IMR-90 (cell line): ENCODE data around the gene CCDC69. TPM values are rescaled to one million over a fixed set of nuclear protein-coding genes. Genes with fewer than 3 reads are reported as not detected.

Experiments
- ATAC-seq: fragments of 200-7000 bp; cut with Tn5 transposase; 2 replicates; pipeline ENCODE4 v1.9.1; 2020; ENCODE audit warnings: low read depth, mild to moderate bottlenecking, moderate library complexity
- BruUV-seq: library from RNA; stranded (reverse); fragments of 400-500 nt; replicated peaks from 2 replicates; lab custom pipeline; 2021; lab: Mats Ljungman, UMichigan
- CTCF ChIA-PET: fragments of 300-600 bp; formaldehyde crosslinking; extraction: SDS; loops from one replicate; lab custom pipeline; 2021; ENCODE audit warnings: antibody characterized with exemption; lab: Yijun Ruan, JAX
- POLR2A ChIA-PET: fragments of 300-600 bp; sonication (Branson Sonifier 250); formaldehyde crosslinking; loops from one replicate; lab custom pipeline; 2022; ENCODE audit warnings: antibody characterized with exemption; ENCODE audit not compliant: unreplicated experiment; lab: Charles Lee
- DNase-seq: peaks from one replicate; pipeline ENCODE4 v3.0.0; 2013
- H2AFZ ChIP-seq: replicated peaks from 2 replicates; pipeline ENCODE3; 2013; ENCODE audit warnings: low read length, mild to moderate bottlenecking; ENCODE audit not compliant: poor library complexity
- H2AK5ac ChIP-seq: 2 replicates; pipeline ENCODE4 v1.6.1; 2013; ENCODE audit warnings: low read depth, low read length, inconsistent platforms
- H2AK9ac ChIP-seq: replicated peaks from 2 replicates; pipeline ENCODE3; 2013; ENCODE audit warnings: mild to moderate bottlenecking, low read depth, low read length, moderate library complexity; ENCODE audit not compliant: poor library complexity
- H2BK120ac ChIP-seq: 2 replicates; pipeline ENCODE4 v1.6.1; 2013; ENCODE audit warnings: low read depth, low read length, inconsistent platforms
- H2BK15ac ChIP-seq: 3 replicates; pipeline ENCODE4 v1.6.1; 2013; ENCODE audit warnings: low read depth, low read length, inconsistent platforms
- H2BK20ac ChIP-seq: 2 replicates; pipeline ENCODE4 v1.6.1; 2013; ENCODE audit warnings: low read depth, mild to moderate bottlenecking, inconsistent platforms, low read length, moderate library complexity
- H2BK5ac ChIP-seq: 2 replicates; pipeline ENCODE4 v1.6.1; 2013; ENCODE audit warnings: mild to moderate bottlenecking, low read depth, low read length, inconsistent platforms; ENCODE audit not compliant: poor library complexity, severe bottlenecking
- H3K14ac ChIP-seq: replicated peaks from 2 replicates; pipeline ENCODE4 v1.6.1; 2013; ENCODE audit warnings: low read depth, low read length, inconsistent platforms
- H3K18ac ChIP-seq: 2 replicates; pipeline ENCODE4 v1.6.1; 2013; ENCODE audit warnings: low read depth, low read length, control low read depth
- H3K23ac ChIP-seq: 2 replicates; pipeline ENCODE4 v1.6.1; 2013; ENCODE audit warnings: low read depth, low read length, inconsistent platforms
- H3K27ac ChIP-seq: 2 replicates; pipeline ENCODE4 v1.5.1; 2013; ENCODE audit warnings: mild to moderate bottlenecking, control low read depth, low read length; ENCODE audit not compliant: insufficient read depth
- H3K27me3 ChIP-seq: 2 replicates; pipeline ENCODE4 v1.6.1; 2013; ENCODE audit warnings: low read length; ENCODE audit not compliant: control insufficient read depth, insufficient read depth
- H3K36me3 ChIP-seq: 2 replicates; pipeline ENCODE4 v1.6.1; 2013; ENCODE audit warnings: low read length, mixed read lengths; ENCODE audit not compliant: control insufficient read depth, insufficient read depth
- H3K4ac ChIP-seq: 2 replicates; pipeline ENCODE4 v1.6.1; 2013; ENCODE audit warnings: low read depth, low read length, inconsistent platforms
- H3K4me1 ChIP-seq: 2 replicates; pipeline ENCODE4 v1.6.1; 2013; ENCODE audit warnings: low read length, mixed read lengths; ENCODE audit not compliant: control insufficient read depth, insufficient read depth
- H3K4me2 ChIP-seq: 2 replicates; pipeline ENCODE4 v1.6.1; 2013; ENCODE audit warnings: low read depth, mild to moderate bottlenecking, control low read depth, low read length, moderate library complexity
- H3K4me3 ChIP-seq: 2 replicates; pipeline ENCODE4 v1.5.1; 2013; ENCODE audit warnings: low read depth, mild to moderate bottlenecking, control low read depth, low read length, moderate library complexity; ENCODE audit not compliant: insufficient read depth
- H3K56ac ChIP-seq: 2 replicates; pipeline ENCODE4 v1.6.1; 2013; ENCODE audit warnings: low read length, inconsistent platforms; ENCODE audit not compliant: insufficient read depth; ENCODE audit errors: extremely low read depth
- H3K79me1 ChIP-seq, 2 experiments: 2 replicates each; pipeline ENCODE4 v1.6.1; 2013; ENCODE audit warnings: low read length in 2 of 2, inconsistent platforms in 1 of 2, low read depth in 1 of 2
- H3K9ac ChIP-seq: 2 replicates; pipeline ENCODE4 v1.6.1; 2013; ENCODE audit warnings: low read depth, low read length, control low read depth
- H3K9me1 ChIP-seq: 2 replicates; pipeline ENCODE4 v1.6.1; 2013; ENCODE audit warnings: low read length, inconsistent platforms; ENCODE audit not compliant: insufficient read depth
- H3K9me3 ChIP-seq: 2 replicates; pipeline ENCODE4 v1.6.1; 2013; ENCODE audit warnings: low read length; ENCODE audit not compliant: control insufficient read depth, insufficient read depth
- H4K20me1 ChIP-seq: 2 replicates; pipeline ENCODE4 v1.6.1; 2013; ENCODE audit warnings: low read length, inconsistent platforms; ENCODE audit not compliant: insufficient read depth
- H4K5ac ChIP-seq: 2 replicates; pipeline ENCODE4 v1.6.1; 2013; ENCODE audit warnings: mild to moderate bottlenecking, low read depth, low read length, control low read depth
- H4K8ac ChIP-seq, 2 experiments: 2 replicates each; pipeline ENCODE4 v1.6.1; 2013; ENCODE audit warnings: low read depth in 2 of 2, low read length in 2 of 2, control low read depth in 1 of 2, inconsistent platforms in 1 of 2
- H4K91ac ChIP-seq: 2 replicates; pipeline ENCODE4 v1.6.1; 2013; ENCODE audit warnings: low read depth, low read length, inconsistent platforms; ENCODE audit not compliant: insufficient read depth
- BHLHE40 ChIP-seq: fragments of 150-350 bp; IDR thresholded peaks from 2 replicates; pipeline ENCODE4 v1.6.1; 2016; ENCODE audit warnings: mild to moderate bottlenecking, low read depth, low read length
- CEBPB ChIP-seq: IDR thresholded peaks from 2 replicates; pipeline ENCODE4 v1.6.1; 2012; ENCODE audit warnings: low read depth, low read length, improper control_type of control experiment
- CHD1 ChIP-seq: IDR thresholded peaks from 2 replicates; pipeline ENCODE4 v1.6.1; 2012; ENCODE audit warnings: low read depth, low read length, improper control_type of control experiment
- FOS ChIP-seq: fragments of 150-350 bp; IDR thresholded peaks from 2 replicates; pipeline ENCODE4 v1.6.1; 2016; ENCODE audit warnings: low read depth, low read length
- MAFK ChIP-seq: IDR thresholded peaks from 2 replicates; pipeline ENCODE4 v1.6.1; 2012; ENCODE audit warnings: low read depth, low read length, improper control_type of control experiment
- MAZ ChIP-seq: IDR thresholded peaks from 2 replicates; pipeline ENCODE4 v1.6.1; 2012; ENCODE audit warnings: low read depth, mild to moderate bottlenecking, low read length, improper control_type of control experiment, moderate library complexity, borderline replicate concordance
- MXI1 ChIP-seq: IDR thresholded peaks from 2 replicates; pipeline ENCODE4 v1.6.1; 2012; ENCODE audit warnings: low read depth, mild to moderate bottlenecking, low read length, moderate library complexity, borderline replicate concordance
- NFE2L2 ChIP-seq: fragments of 150-350 bp; IDR thresholded peaks from 2 replicates; pipeline ENCODE4 v1.6.1; 2016; ENCODE audit warnings: low read depth, mild to moderate bottlenecking, low read length
- POLR2A ChIP-seq: IDR thresholded peaks from 2 replicates; pipeline ENCODE4 v1.6.1; 2012; ENCODE audit warnings: mild to moderate bottlenecking, low read depth, low read length
- RAD21 ChIP-seq: IDR thresholded peaks from 2 replicates; pipeline ENCODE4 v1.6.1; 2012; ENCODE audit warnings: low read length, improper control_type of control experiment
- RCOR1 ChIP-seq: IDR thresholded peaks from 2 replicates; pipeline ENCODE4 v1.6.1; 2012; ENCODE audit warnings: mild to moderate bottlenecking, low read length, improper control_type of control experiment; ENCODE audit not compliant: insufficient replicate concordance
- RFX5 ChIP-seq: IDR thresholded peaks from 2 replicates; pipeline ENCODE4 v1.8.0; 2012; ENCODE audit warnings: low read depth, mild to moderate bottlenecking, low read length, moderate library complexity
- SMC3 ChIP-seq: fragments of 150-350 bp; IDR thresholded peaks from 2 replicates; pipeline ENCODE4 v1.6.1; 2016; ENCODE audit warnings: low read depth, mild to moderate bottlenecking, antibody characterized with exemption, low read length, moderate library complexity
- WGBS, 2 experiments: methylation state at CpG; one replicate each; pipeline versions ENCODE4 v1.1.5 to v1.1.7; 2013; ENCODE audit warnings: missing lambda C conversion rate in 2 of 2; ENCODE audit not compliant: insufficient read length in 1 of 2; ENCODE audit errors: extremely low coverage in 2 of 2; 5-methylcytosine and 5-hydroxymethylcytosine counted together
- dilution Hi-C: fragments of 300-500 bp; cut with HindIII; formaldehyde crosslinking; loops from one replicate; pipeline ENCODE4 v1.14.3; 2018; ENCODE audit warnings: low sequenced_read_pairs; ENCODE audit not compliant: unreplicated experiment
- in situ Hi-C: fragments of 300-500 bp; cut with MboI; formaldehyde crosslinking; loops from 3 replicates; pipeline ENCODE4 v1.14.3; 2019; ENCODE audit warnings: low sequenced_read_pairs, inconsistent platforms, mixed read lengths
- intact Hi-C: fragments of 100-400 bp; cut with micrococcal nuclease; formaldehyde crosslinking; loops from 2 replicates; pipeline ENCODE4 v1.10.0; 2022
- polyA plus RNA-seq, 3 experiments: library from polyadenylated mRNA; depleted of rRNA; stranded (reverse); fragments of >200 nt; gene quantifications; 2 replicates each; pipeline ENCODE4 v1.2.3, GENCODE V29; 2012; ENCODE audit warnings: low replicate concordance in 1 of 3
- total RNA-seq: library from RNA; depleted of rRNA; stranded (reverse); fragments of >200 nt; gene quantifications from 2 replicates; pipeline ENCODE4 v1.2.3, GENCODE V29; 2012
- TF ChIP-seq, protein P1 (sequence below): fragments of 150-350 bp; IDR thresholded peaks from 2 replicates; pipeline ENCODE4 v1.6.1; 2017; ENCODE audit warnings: mild to moderate bottlenecking, antibody characterized with exemption, low read length, low read depth
- TF ChIP-seq, protein P2 (sequence below): fragments of 150-350 bp; IDR thresholded peaks from 2 replicates; pipeline ENCODE4 v1.6.1; 2016; ENCODE audit warnings: low read depth, mild to moderate bottlenecking, low read length, moderate library complexity, borderline replicate concordance
- TF ChIP-seq, protein P3 (sequence below): conservative IDR thresholded peaks from 2 replicates; pipeline ENCODE4 v1.5.1; 2012; ENCODE audit warnings: mild to moderate bottlenecking, low read depth, low read length, improper control_type of control experiment

The CCDC69 gene
- total and polyA plus RNA-seq, 2 of the 4 experiments (the other 2 are of a cell fraction): 0.36 to 0.48 TPM

- no peak overlapping the region for H4K91ac ChIP-seq
- no peak overlapping the region for H3K23ac ChIP-seq
- WGBS, 2 experiments: no CpG with 5 or more reads among the region's 5 CpGs
- DNase-seq (no peak), ATAC-seq (no peak)
- no peak overlapping the region for H2BK15ac ChIP-seq
- no peak overlapping the region for H3K27ac ChIP-seq
- CTCF ChIA-PET: interaction anchor here (0.5 kb wide), 1 partner anchor 25 kb away, joined by 3 read pairs; no protein-coding TSS in a partner anchor
- no peak overlapping the region for H2BK5ac ChIP-seq
- peaks cover 3% of the 10 kb centered on the region; the same call in 1 of the 2 replicates for H3K9me1 ChIP-seq
- peaks cover 4% of the 10 kb centered on the region for H3K4me1 ChIP-seq
- H3K27me3 ChIP-seq: peaks cover 2% of the 10 kb centered on the region; the same call in 1 of the 2 replicates
- H2BK20ac ChIP-seq: no peak overlapping the region
- no peak overlapping the region for H2AK9ac ChIP-seq
- H3K4me2 ChIP-seq: no peak overlapping the region
- H2BK120ac ChIP-seq: no peak overlapping the region
- no TSS peak for BruUV-seq
- no peak overlapping the region for H2AK5ac ChIP-seq
- H4K8ac ChIP-seq: no peak overlapping the region
- dilution Hi-C loops (no loop called here), in situ Hi-C loops (no loop called here), intact Hi-C loops (no loop called here)
- TF ChIP-seq, protein P1, sequence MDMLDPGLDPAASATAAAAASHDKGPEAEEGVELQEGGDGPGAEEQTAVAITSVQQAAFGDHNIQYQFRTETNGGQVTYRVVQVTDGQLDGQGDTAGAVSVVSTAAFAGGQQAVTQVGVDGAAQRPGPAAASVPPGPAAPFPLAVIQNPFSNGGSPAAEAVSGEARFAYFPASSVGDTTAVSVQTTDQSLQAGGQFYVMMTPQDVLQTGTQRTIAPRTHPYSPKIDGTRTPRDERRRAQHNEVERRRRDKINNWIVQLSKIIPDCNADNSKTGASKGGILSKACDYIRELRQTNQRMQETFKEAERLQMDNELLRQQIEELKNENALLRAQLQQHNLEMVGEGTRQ: no peak
- TF ChIP-seq NFE2L2: no peak
- no peak for TF ChIP-seq RFX5
- TF ChIP-seq POLR2A: no peak
- TF ChIP-seq, protein P2, sequence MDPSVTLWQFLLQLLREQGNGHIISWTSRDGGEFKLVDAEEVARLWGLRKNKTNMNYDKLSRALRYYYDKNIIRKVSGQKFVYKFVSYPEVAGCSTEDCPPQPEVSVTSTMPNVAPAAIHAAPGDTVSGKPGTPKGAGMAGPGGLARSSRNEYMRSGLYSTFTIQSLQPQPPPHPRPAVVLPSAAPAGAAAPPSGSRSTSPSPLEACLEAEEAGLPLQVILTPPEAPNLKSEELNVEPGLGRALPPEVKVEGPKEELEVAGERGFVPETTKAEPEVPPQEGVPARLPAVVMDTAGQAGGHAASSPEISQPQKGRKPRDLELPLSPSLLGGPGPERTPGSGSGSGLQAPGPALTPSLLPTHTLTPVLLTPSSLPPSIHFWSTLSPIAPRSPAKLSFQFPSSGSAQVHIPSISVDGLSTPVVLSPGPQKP: no peak
- TF ChIP-seq RAD21: no peak
- no peak for TF ChIP-seq CHD1
- TF ChIP-seq, protein P3, sequence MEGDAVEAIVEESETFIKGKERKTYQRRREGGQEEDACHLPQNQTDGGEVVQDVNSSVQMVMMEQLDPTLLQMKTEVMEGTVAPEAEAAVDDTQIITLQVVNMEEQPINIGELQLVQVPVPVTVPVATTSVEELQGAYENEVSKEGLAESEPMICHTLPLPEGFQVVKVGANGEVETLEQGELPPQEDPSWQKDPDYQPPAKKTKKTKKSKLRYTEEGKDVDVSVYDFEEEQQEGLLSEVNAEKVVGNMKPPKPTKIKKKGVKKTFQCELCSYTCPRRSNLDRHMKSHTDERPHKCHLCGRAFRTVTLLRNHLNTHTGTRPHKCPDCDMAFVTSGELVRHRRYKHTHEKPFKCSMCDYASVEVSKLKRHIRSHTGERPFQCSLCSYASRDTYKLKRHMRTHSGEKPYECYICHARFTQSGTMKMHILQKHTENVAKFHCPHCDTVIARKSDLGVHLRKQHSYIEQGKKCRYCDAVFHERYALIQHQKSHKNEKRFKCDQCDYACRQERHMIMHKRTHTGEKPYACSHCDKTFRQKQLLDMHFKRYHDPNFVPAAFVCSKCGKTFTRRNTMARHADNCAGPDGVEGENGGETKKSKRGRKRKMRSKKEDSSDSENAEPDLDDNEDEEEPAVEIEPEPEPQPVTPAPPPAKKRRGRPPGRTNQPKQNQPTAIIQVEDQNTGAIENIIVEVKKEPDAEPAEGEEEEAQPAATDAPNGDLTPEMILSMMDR: no peak
- no peak for TF ChIP-seq RCOR1
- no peak for TF ChIP-seq CEBPB
- TF ChIP-seq MAFK: no peak
- TF ChIP-seq BHLHE40: no peak
- no peak for TF ChIP-seq MAZ
- TF ChIP-seq MXI1: no peak
- no peak for TF ChIP-seq SMC3
- TF ChIP-seq FOS: no peak
- H3K56ac ChIP-seq: no peak overlapping the region
- H3K9me3 ChIP-seq: no peaks in the 10 kb centered on the region
- no peaks in the 10 kb centered on the region for H3K36me3 ChIP-seq
- no peak overlapping the region for H4K5ac ChIP-seq
- no peak overlapping the region for H3K18ac ChIP-seq
- H3K4ac ChIP-seq: no peak overlapping the region
- H3K14ac ChIP-seq: no peak overlapping the region
- no peaks in the 10 kb centered on the region; the same call in 1 of the 2 replicates for H4K20me1 ChIP-seq
- H3K79me1 ChIP-seq: no peaks in the 10 kb centered on the region
- no peak overlapping the region for H3K9ac ChIP-seq
- POLR2A ChIA-PET: no interaction called here
- no peak overlapping the region for H3K4me3 ChIP-seq
- no peak overlapping the region for H2AFZ ChIP-seq
Observed at GRCh38 chr5:151216781-151217180, 7.1 kb downstream of the CCDC69 start.
